ENCODE data around the gene ACTN2. TPM values are rescaled to one million over a fixed set of nuclear protein-coding genes. Genes with fewer than 3 reads are reported as not detected.

ACTN2 gene
- total and polyA plus RNA-seq, 2 donors (not counting 3 experiments of a cell fraction or from before 2014, with no cell fraction given): 0.22 to 0.55 TPM

DNA sequence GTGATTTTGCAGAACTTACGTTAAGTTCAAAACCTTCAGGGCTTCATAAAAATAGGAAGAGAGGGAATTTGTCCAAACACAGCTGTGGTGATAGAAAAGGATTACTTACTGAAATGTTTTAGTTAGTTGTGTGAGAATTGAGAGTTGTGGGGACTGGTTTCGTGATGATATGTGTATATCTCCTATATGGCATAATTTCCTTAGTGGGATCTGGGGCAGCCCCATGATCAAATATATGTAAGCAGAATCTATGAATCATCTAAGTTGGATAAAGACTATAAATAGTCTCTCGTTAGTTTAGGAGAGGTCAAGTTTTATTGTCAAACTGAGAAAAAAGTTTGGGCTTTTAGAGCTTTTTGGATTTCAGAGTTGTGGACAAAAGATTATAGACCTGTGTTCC is 123.7 kb downstream of the ACTN2 start:
- H3K27ac ChIP-seq (ENCODE audit: insufficient read depth, low read depth, low read length): no peak overlapping the region
- no peaks in the 10 kb centered on the region for H4K20me1 ChIP-seq (replicated peaks; ENCODE audit: control insufficient read depth, extremely low read depth, insufficient read depth, low read length)
- H3K9me1 ChIP-seq (replicated peaks; ENCODE audit: control insufficient read depth, extremely low read depth, insufficient read depth, low read length): no peaks in the 10 kb centered on the region
- intact Hi-C loops (cut with micrococcal nuclease): no loop called here
- no peaks in the 10 kb centered on the region for H3K4me1 ChIP-seq (ENCODE audit: control insufficient read depth, extremely low read depth, insufficient read depth, low read length)
- H3K4me3 ChIP-seq (replicated peaks in 1 of 3; ENCODE audit: insufficient read depth in 1 of 3, low read depth in 1 of 3, low read length in 3 of 3): no peak overlapping the region
- peaks cover 6 to 10% of the 10 kb centered on the region in 2 experiments for H3K36me3 ChIP-seq (ENCODE audit: control insufficient read depth in 2 of 2, extremely low read depth in 1 of 2, insufficient read depth in 2 of 2, low read length in 2 of 2)
- POLR2A ChIA-PET: no interaction called here
- BruUV-seq (replicated peaks): no TSS peak
- TF ChIP-seq POLR2A (IDR thresholded peaks at IDR 0.05; ENCODE audit: low read depth, low read length): no peak
- no peak for TF ChIP-seq POLR2AphosphoS5 (IDR thresholded peaks at IDR 0.05; ENCODE audit: insufficient read depth, low read depth, low read length)
- TF ChIP-seq CTCF (IDR thresholded peaks at IDR 0.05; ENCODE audit: extremely low read depth in 1 of 2, insufficient read depth in 1 of 2, low read depth in 1 of 2, low read length in 2 of 2): no peak
- no peak for TF ChIP-seq JUN (IDR thresholded peaks at IDR 0.05; ENCODE audit: borderline replicate concordance, insufficient read depth, insufficient read length, low read depth)
- no peak for TF ChIP-seq EZH2 (IDR thresholded peaks at IDR 0.05; ENCODE audit: borderline replicate concordance, low read depth, low read length, severe bottlenecking)
- no peak for TF ChIP-seq MAX (IDR thresholded peaks at IDR 0.05; ENCODE audit: insufficient read depth, insufficient read length)
- TF ChIP-seq GATA2 (IDR thresholded peaks at IDR 0.05; ENCODE audit: insufficient read depth, insufficient read length, low read depth, low read length): no peak
- TF ChIP-seq FOS (IDR thresholded peaks at IDR 0.05; ENCODE audit: borderline replicate concordance, insufficient read depth, low read length): no peak
- TF ChIP-seq MYC (IDR thresholded peaks at IDR 0.05; ENCODE audit: low read depth, low read length): no peak
- H3K9ac ChIP-seq (replicated peaks; ENCODE audit: extremely low read depth, insufficient read depth, low read length): no peak overlapping the region
- no peaks in the 10 kb centered on the region for H3K27me3 ChIP-seq (ENCODE audit: control insufficient read depth in 2 of 2, insufficient read depth in 2 of 2, low read length in 2 of 2)
- dilution Hi-C loops (cut with MboI; ENCODE audit: extremely low pct_ligation_motif_present, low sequenced_read_pairs): no loop called here
- H3K9me3 ChIP-seq (replicated peaks; ENCODE audit: control insufficient read depth, insufficient read depth, low read length): no peaks in the 10 kb centered on the region
- H3K4me2 ChIP-seq (ENCODE audit: insufficient read depth, low read length): no peak overlapping the region
- H3K79me2 ChIP-seq (ENCODE audit: control insufficient read depth, insufficient read depth, low read length): peaks cover 3% of the 10 kb centered on the region
- CTCF ChIA-PET: interaction anchor here (1.7 kb wide), 1 partner anchor 15 kb away, joined by 4 read pairs; the partner anchor contains the start of gene MTR
- DNase-seq (ENCODE audit: low read depth, low spot score) (no peak), FAIRE-seq (no peak)
- no peak overlapping the region for H2AFZ ChIP-seq (ENCODE audit: low read depth, low read length)

All from endothelial cell of umbilical vein (primary cell).